ENCODE measurements around the gene ABCA2. TPM values are rescaled to one million over a fixed set of nuclear protein-coding genes. Genes with fewer than 3 reads are reported as not detected.

ABCA2 gene
- 27.1 and 27.6 TPM in 2 replicates for total RNA-seq

GRCh38 chr9:137027369-137028262 is at the start of gene ABCA2:
ABCA2 (minus strand) TSS chr9:137028237; CDS start chr9:137028140, 97 bp downstream.

DNA sequence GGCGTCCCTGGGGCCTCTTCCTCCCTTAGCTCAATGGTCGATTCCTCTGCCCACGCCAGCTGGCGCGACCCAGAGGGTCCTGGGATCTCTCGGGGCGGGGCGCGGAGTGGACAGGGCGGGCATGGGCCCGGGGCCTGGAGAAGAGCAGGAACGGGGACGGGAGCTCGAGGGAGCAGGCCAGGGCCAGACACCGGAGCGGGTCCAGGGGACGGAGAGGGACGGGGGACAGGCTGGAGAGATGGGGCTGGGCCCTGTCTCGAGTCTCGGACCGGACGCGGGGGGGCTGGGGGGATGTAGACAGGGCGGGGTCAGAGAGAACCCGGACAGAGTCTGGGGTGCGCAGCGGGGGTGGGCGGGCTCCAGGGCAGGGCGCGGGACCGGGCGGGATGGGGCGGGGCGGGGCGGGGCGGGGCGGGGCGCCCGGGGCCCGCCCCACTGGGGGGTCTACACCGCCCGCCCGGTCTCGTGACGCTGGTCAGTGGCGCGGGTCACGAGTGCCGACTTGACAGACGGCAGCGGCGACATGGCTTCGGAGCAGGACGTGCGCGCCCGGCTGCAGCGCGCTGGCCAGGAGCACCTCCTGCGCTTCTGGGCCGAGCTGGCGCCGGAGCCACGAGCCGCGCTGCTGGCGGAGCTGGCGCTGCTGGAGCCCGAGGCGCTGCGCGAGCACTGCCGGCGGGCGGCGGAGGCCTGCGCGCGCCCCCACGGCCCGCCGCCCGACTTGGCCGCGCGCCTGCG is 49.1 kb upstream of the ABCA2 start, which contains the start of gene UAP1L1:
Gene UAP1L1 (plus strand): TSS at position 508 of the 738 bp plus-strand sequence. CDS start 16 bp downstream, at position 524.

GRCh38 chr9:137070201-137070905 is 42.3 kb upstream of the ABCA2 start, which contains the start of gene SAPCD2:
SAPCD2 (minus strand) TSS chr9:137070557; CDS start chr9:137070460, 97 bp downstream.

GRCh38 chr9:137053944-137054931 is 26.2 kb upstream of the ABCA2 start, which contains the start of gene ENTPD2:
ENTPD2 (minus strand) TSS chr9:137054061; CDS start chr9:137053997, 64 bp downstream.

GRCh38 chr9:137046088-137046787 is 18.2 kb upstream of the ABCA2 start, which contains the start of gene NPDC1:
NPDC1 (minus strand) TSS chr9:137046177; CDS start chr9:137045989, 188 bp downstream.

DNA sequence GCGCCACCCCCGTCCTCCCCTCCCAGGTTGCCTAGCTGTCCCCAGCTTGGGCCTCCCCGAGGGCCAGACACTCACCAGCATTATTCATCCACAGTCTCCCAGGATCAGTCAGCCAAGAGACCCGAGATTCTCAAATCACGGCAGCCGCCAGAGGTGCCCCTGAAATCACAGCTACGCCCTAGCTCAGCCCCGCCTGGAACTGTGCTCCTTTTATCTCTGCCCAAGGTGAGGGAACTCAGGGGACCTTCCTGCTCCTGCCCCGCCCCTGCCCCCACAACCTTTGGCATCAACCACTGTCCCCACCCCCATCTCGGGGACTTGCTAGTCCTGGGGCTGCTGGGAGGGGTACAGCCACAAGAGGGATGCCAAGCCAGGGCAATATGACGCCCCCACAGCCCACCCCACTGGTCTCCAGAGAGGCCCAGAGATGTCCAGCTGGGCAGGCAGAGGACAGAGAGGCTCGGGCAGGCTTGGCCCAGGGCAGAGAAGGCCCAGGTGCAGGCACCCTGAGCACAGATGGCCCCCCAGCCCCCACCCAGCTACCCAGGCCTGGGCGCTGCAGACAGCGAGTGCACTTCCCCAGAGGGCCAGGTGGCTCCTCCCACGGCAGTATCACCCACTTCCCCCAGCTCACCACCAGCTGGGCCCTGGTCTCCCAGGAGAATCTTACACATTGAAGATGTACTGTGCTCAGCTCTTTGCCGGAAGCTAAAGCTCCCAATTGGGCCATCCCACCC is 4.0 kb upstream of the ABCA2 start, which contains the start of gene FUT7:
Gene FUT7 (minus strand): TSS at position 185 of the 737 bp plus-strand sequence. CDS start 97 bp downstream, at position 88.

DNA sequence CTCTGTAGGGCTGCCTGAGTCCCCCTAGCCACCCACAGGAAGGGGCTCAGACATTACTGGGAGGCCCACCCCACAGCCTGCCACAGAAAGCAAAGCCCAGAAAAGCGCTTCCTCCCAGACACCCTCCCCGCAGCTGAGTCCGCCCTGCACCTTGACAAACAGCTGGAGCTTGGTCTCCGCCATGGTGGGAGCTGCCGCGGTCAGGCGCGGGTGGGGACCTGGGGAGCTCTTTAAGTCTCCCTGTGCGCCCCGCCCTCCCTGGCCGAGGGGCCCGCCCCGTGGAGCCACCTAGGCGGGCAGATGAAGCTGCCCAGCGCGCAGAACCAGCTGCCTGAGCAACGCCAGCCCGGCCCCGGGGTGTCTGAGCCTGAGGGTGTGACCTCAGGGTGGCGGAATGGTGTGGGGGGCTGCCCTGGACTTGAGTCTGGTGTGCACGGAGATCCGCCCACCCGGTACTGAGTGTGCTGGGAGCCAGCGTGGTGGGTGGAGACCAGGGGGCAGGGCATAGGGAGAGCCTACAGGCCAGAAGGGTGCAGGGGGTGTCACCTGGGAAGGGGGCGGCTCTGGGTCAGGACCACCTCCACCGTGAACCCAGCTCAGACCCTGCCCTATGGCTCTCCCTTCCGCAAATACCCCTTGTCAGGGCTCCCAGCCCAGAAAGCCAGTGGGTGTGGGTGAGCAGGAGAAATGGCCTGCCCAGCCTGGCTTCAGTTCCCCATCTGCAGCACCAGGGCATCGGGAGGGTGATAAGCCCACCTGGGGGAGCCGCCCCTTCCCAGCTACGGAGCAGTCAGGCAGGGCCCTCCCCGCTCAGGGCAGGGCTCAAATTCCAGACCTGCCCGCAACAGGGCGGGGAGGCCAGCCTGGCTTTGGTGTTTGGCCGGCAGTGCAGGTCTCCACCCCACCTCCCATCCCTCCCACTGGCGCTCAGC is 31.4 kb downstream of the ABCA2 start, which contains the start of gene CLIC3:
Gene CLIC3 (minus strand): TSS at position 208 of the 932 bp plus-strand sequence. CDS start 25 bp downstream, at position 183.

DNA sequence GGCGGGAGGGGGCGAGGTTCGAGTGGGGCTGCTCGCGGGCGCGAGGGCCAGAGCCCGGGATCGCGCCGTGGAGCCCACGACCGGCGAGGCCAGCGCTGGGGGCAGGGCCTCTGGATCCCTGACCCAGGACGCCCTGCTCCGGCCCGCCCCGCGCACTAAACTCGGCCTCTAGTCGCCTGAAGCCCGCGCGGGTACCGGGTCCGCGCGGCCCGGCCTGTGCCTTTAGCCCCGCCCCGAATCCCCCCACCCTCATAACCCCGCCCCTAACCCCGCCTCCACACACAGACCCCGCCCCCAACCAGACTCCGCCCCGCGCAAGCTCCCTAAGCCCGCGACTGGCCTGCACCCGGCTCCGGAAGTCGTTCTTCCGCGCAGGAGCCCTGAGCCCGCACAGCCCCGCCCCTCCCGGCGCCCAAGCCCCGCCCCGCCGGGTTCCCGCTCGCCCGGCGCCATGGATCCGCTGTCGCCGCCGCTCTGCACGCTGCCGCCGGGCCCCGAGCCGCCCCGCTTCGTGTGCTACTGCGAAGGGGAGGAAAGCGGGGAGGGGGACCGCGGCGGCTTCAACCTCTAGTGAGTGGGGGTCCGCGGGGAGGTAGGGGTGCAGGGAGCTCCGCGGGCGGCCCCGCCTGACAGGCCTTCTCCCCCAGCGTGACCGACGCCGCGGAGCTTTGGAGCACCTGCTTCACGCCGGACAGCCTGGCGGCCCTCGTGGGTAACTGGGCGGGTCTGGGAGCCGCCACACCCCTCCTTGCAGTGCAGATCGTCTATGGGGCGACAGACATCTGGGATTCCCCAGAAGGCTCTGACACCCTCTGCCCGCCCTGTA is 35.8 kb downstream of the ABCA2 start, which contains the start of gene PAXX:
Gene PAXX (plus strand): TSS at position 430 of the 826 bp plus-strand sequence. CDS start 22 bp downstream, at position 452.

GRCh38 chr9:136982232-136983051 is 45.6 kb downstream of the ABCA2 start, which contains the start of gene LCNL1:
LCNL1 (plus strand) TSS chr9:136982993; CDS start chr9:136983587, 594 bp downstream.

DNA sequence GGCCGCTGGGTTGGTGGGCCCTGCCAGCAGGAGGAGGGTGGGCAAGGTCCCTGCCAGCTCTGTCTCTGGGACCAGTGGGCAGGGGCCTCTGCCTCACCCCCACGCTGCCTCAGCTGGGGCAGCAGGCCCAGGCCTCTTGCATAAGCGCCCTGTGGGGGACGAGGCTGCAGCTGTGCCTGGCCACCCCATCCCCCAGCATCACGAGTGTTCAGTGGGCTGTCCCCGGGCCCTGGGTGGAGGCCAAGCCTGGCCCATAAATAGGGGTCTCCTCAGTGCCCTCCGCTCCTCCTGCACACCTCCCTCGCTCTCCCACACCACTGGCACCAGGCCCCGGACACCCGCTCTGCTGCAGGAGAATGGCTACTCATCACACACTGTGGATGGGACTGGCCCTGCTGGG is 50.8 kb downstream of the ABCA2 start, which contains the start of gene PTGDS:
Gene PTGDS (plus strand): TSS at position 282 of the 400 bp plus-strand sequence. CDS start 75 bp downstream, at position 357.

Other genes with a start within 250 kb of the ABCA2 start
- 43.6 and 52.5 TPM in 2 replicates for gene TMEM141, start 236.9 kb downstream of the ABCA2 start, total RNA-seq
- 0.39 and 1.1 TPM in 2 replicates for gene CCDC183, start 231.9 kb downstream of the ABCA2 start, total RNA-seq
- 38.4 and 41.8 TPM in 2 replicates for gene RABL6, start 220.3 kb downstream of the ABCA2 start, total RNA-seq
- 1.1 and 1.4 TPM in 2 replicates for gene AJM1, start 185.8 kb downstream of the ABCA2 start, total RNA-seq
- gene PHPT1, start 178.8 kb downstream of the ABCA2 start, total RNA-seq: 109 TPM in 2 replicates
- 0.37 and 0.78 TPM in 2 replicates for gene MAMDC4, start 175.9 kb downstream of the ABCA2 start, total RNA-seq
- 418 and 434 TPM in 2 replicates for gene EDF1, start 161.9 kb downstream of the ABCA2 start, total RNA-seq
- 3.9 and 5.9 TPM in 2 replicates for gene TRAF2, start 141.7 kb downstream of the ABCA2 start, total RNA-seq
- gene FBXW5, start 83.5 kb downstream of the ABCA2 start, total RNA-seq: 137 and 146 TPM in 2 replicates
- not detected in 2 replicates for gene C8G, start 83.0 kb downstream of the ABCA2 start, total RNA-seq
- gene LCN12, start 76.0 kb downstream of the ABCA2 start, total RNA-seq: not detected in 2 replicates
- 211 and 233 TPM in 2 replicates for gene PTGDS, start 50.7 kb downstream of the ABCA2 start, total RNA-seq
- gene LCNL1, start 45.2 kb downstream of the ABCA2 start, total RNA-seq: 0.73 TPM in 1 of 2 replicates, not detected in the other
- 22.2 and 22.3 TPM in 2 replicates for gene PAXX, start 35.8 kb downstream of the ABCA2 start, total RNA-seq
- gene CLIC3, start 31.7 kb downstream of the ABCA2 start, total RNA-seq: 0.83 and 3.2 TPM in 2 replicates
- gene FUT7, start 3.9 kb upstream of the ABCA2 start, total RNA-seq: not detected in 2 replicates
- gene NPDC1, start 17.9 kb upstream of the ABCA2 start, total RNA-seq: 58.8 and 86.1 TPM in 2 replicates
- not detected in 2 replicates for gene ENTPD2, start 25.8 kb upstream of the ABCA2 start, total RNA-seq
- 0.34 and 0.75 TPM in 2 replicates for gene SAPCD2, start 42.3 kb upstream of the ABCA2 start, total RNA-seq
- gene UAP1L1, start 49.3 kb upstream of the ABCA2 start, total RNA-seq: 6.0 and 9.9 TPM in 2 replicates
- gene MAN1B1, start 58.7 kb upstream of the ABCA2 start, total RNA-seq: 59.6 and 67.2 TPM in 2 replicates
- gene DPP7, start 86.5 kb upstream of the ABCA2 start, total RNA-seq: 97.4 and 113 TPM in 2 replicates
- 0.29 TPM in 1 of 2 replicates, not detected in the other for gene GRIN1, start 110.9 kb upstream of the ABCA2 start, total RNA-seq
- not detected in 2 replicates for gene LRRC26, start 141.8 kb upstream of the ABCA2 start, total RNA-seq
- gene TMEM210, start 143.8 kb upstream of the ABCA2 start, total RNA-seq: not detected in 2 replicates
- gene ANAPC2, start 160.3 kb upstream of the ABCA2 start, total RNA-seq: 10.9 and 19.1 TPM in 2 replicates
- gene SSNA1, start 160.4 kb upstream of the ABCA2 start, total RNA-seq: 50.5 and 62.2 TPM in 2 replicates
- 9.4 and 14.9 TPM in 2 replicates for gene TPRN, start 172.5 kb upstream of the ABCA2 start, total RNA-seq
- gene TMEM203, start 177.4 kb upstream of the ABCA2 start, total RNA-seq: 33.2 and 33.7 TPM in 2 replicates
- gene NDOR1, start 177.5 kb upstream of the ABCA2 start, total RNA-seq: 8.0 and 9.5 TPM in 2 replicates
- not detected in 2 replicates for gene RNF208, start 194.0 kb upstream of the ABCA2 start, total RNA-seq
- 1.4 TPM in 1 of 2 replicates, not detected in the other for gene CYSRT1, start 196.9 kb upstream of the ABCA2 start, total RNA-seq
- not detected in 2 replicates for gene RNF224, start 199.3 kb upstream of the ABCA2 start, total RNA-seq
- gene SLC34A3, start 202.7 kb upstream of the ABCA2 start, total RNA-seq: not detected in 2 replicates
- gene TUBB4B, start 213.1 kb upstream of the ABCA2 start, total RNA-seq: 118 and 122 TPM in 2 replicates
- gene STPG3, start 223.0 kb upstream of the ABCA2 start, total RNA-seq: not detected in 2 replicates
- 33.9 and 37.6 TPM in 2 replicates for gene NELFB, start 227.1 kb upstream of the ABCA2 start, total RNA-seq
- 4.0 and 5.3 TPM in 2 replicates for gene TOR4A, start 249.5 kb upstream of the ABCA2 start, total RNA-seq